WTC11 (cell line): Measurements from ENCODE around the gene CLSTN2. TPM values are rescaled to one million over a fixed set of nuclear protein-coding genes. Genes with fewer than 3 reads are reported as not detected.

Source experiments
- ATAC-seq: fragments of 200-7000 bp; cut with Tn5 transposase; 2 replicates; pipeline ENCODE4 v1.10.0; 2021; ENCODE audit warnings: mild to moderate bottlenecking, moderate library complexity
- CTCF ChIA-PET: fragments of 300-600 bp; sonication (Branson Sonifier 250); formaldehyde crosslinking; loops from one replicate; lab custom pipeline; 2021; ENCODE audit warnings: antibody characterized with exemption; lab: Charles Lee
- POLR2A ChIA-PET: fragments of 350-600 bp; sonication (Branson Sonifier 250); formaldehyde crosslinking; loops from one replicate; lab custom pipeline; 2021; ENCODE audit warnings: antibody characterized with exemption; lab: Charles Lee
- DNase-seq: peaks from one replicate; pipeline ENCODE4 v3.0.0; 2021; ENCODE audit warnings: low spot score
- H3K27ac Mint-ChIP-seq: 2 replicates; pipeline ENCODE4 v1.8.0; 2021; ENCODE audit warnings: mixed read lengths
- H3K27me3 Mint-ChIP-seq: 2 replicates; pipeline ENCODE4 v1.8.0; 2021; ENCODE audit warnings: low read depth, mild to moderate bottlenecking, moderate library complexity, mixed read lengths
- H3K36me3 Mint-ChIP-seq: 2 replicates; pipeline ENCODE4 v1.8.0; 2021; ENCODE audit warnings: mixed read lengths
- H3K4me1 Mint-ChIP-seq: 2 replicates; pipeline ENCODE4 v1.8.0; 2022; ENCODE audit warnings: mixed read lengths
- H3K4me3 Mint-ChIP-seq: 2 replicates; pipeline ENCODE4 v1.8.0; 2021; ENCODE audit warnings: mild to moderate bottlenecking, moderate library complexity, mixed read lengths
- H3K9me3 Mint-ChIP-seq: 2 replicates; pipeline ENCODE4 v1.8.0; 2021; ENCODE audit warnings: mixed read lengths
- AR ChIP-seq: fragments of 250-450 bp; sonication (Bioruptor Pico); IDR thresholded peaks from 2 replicates; pipeline ENCODE4 v1.9.0; 2021; ENCODE audit warnings: mild to moderate bottlenecking
- ATF3 ChIP-seq: sonication (generic); formaldehyde crosslinking; conservative IDR thresholded peaks from 2 replicates; pipeline ENCODE4 v1.8.1; 2022; ENCODE audit warnings: mild to moderate bottlenecking, missing genetic modification reagents
- EMX1 ChIP-seq: fragments of 250-450 bp; sonication (Bioruptor Pico); IDR thresholded peaks from 2 replicates; pipeline ENCODE4 v1.8.0; 2021; ENCODE audit warnings: mild to moderate bottlenecking
- ETV6 ChIP-seq: sonication (generic); formaldehyde crosslinking; IDR thresholded peaks from 2 replicates; pipeline ENCODE4 v1.8.1; 2022; ENCODE audit warnings: mild to moderate bottlenecking, missing genetic modification reagents
- FOXK1 ChIP-seq: sonication (generic); formaldehyde crosslinking; IDR thresholded peaks from 2 replicates; pipeline ENCODE4 v1.8.0; 2022; ENCODE audit warnings: mild to moderate bottlenecking, moderate library complexity, missing genetic modification reagents
- GABPB1 ChIP-seq: sonication (generic); formaldehyde crosslinking; IDR thresholded peaks from 2 replicates; pipeline ENCODE4 v1.8.1; 2023; ENCODE audit warnings: mild to moderate bottlenecking, missing genetic modification reagents
- HMGA2 ChIP-seq: fragments of 250-450 bp; sonication (Bioruptor Pico); IDR thresholded peaks from 2 replicates; pipeline ENCODE4 v1.4.0; 2021; ENCODE audit warnings: mild to moderate bottlenecking, moderate library complexity
- JUN ChIP-seq: sonication (generic); formaldehyde crosslinking; IDR thresholded peaks from 2 replicates; pipeline ENCODE4 v1.8.0; 2023; ENCODE audit warnings: mild to moderate bottlenecking, missing genetic modification reagents
- MXD4 ChIP-seq: fragments of 250-450 bp; sonication (Bioruptor Pico); IDR thresholded peaks from 2 replicates; pipeline ENCODE4 v1.8.0; 2021; ENCODE audit warnings: mild to moderate bottlenecking, moderate library complexity, borderline replicate concordance
- NFYB ChIP-seq: sonication (generic); formaldehyde crosslinking; conservative IDR thresholded peaks from 2 replicates; pipeline ENCODE4 v1.8.0; 2022; ENCODE audit warnings: low read depth, missing genetic modification reagents
- NR1H2 ChIP-seq: sonication (generic); formaldehyde crosslinking; IDR thresholded peaks from 2 replicates; pipeline ENCODE4 v1.9.0; 2021; ENCODE audit warnings: mild to moderate bottlenecking, moderate library complexity, missing genetic modification reagents
- RELA ChIP-seq: sonication (generic); formaldehyde crosslinking; IDR thresholded peaks from 2 replicates; pipeline ENCODE4 v1.8.1; 2022; ENCODE audit warnings: missing genetic modification reagents, mild to moderate bottlenecking, borderline replicate concordance
- SMAD4 ChIP-seq: sonication (generic); formaldehyde crosslinking; IDR thresholded peaks from 2 replicates; pipeline ENCODE4 v1.8.0; 2022; ENCODE audit warnings: mild to moderate bottlenecking, missing genetic modification reagents
- TEAD4 ChIP-seq: sonication (generic); formaldehyde crosslinking; IDR thresholded peaks from 2 replicates; pipeline ENCODE4 v1.8.0; 2022; ENCODE audit warnings: mild to moderate bottlenecking, missing genetic modification reagents
- ZBTB21 ChIP-seq: sonication (generic); formaldehyde crosslinking; IDR thresholded peaks from 2 replicates; pipeline ENCODE4 v1.8.1; 2023; ENCODE audit warnings: mild to moderate bottlenecking, missing genetic modification reagents, borderline replicate concordance
- ZNF138 ChIP-seq: sonication (generic); formaldehyde crosslinking; conservative IDR thresholded peaks from 2 replicates; pipeline ENCODE4 v1.8.1; 2022; ENCODE audit warnings: mild to moderate bottlenecking, moderate library complexity, missing genetic modification reagents
- ZNF219 ChIP-seq: sonication (generic); formaldehyde crosslinking; IDR thresholded peaks from 2 replicates; pipeline ENCODE4 v1.8.0; 2023; ENCODE audit warnings: missing genetic modification reagents, mild to moderate bottlenecking, borderline replicate concordance
- ZNF416 ChIP-seq: fragments of 250-450 bp; sonication (Bioruptor Pico); IDR thresholded peaks from 2 replicates; pipeline ENCODE4 v1.9.0; 2021; ENCODE audit warnings: mild to moderate bottlenecking, inconsistent platforms
- ZNF425 ChIP-seq: fragments of 250-450 bp; sonication (Bioruptor Pico); conservative IDR thresholded peaks from 2 replicates; pipeline ENCODE4 v1.9.0; 2021; ENCODE audit warnings: mild to moderate bottlenecking
- ZNF512 ChIP-seq: sonication (generic); formaldehyde crosslinking; IDR thresholded peaks from 2 replicates; pipeline ENCODE4 v1.8.1; 2022; ENCODE audit warnings: missing genetic modification reagents, borderline replicate concordance
- ZSCAN18 ChIP-seq: fragments of 250-450 bp; sonication (Bioruptor Pico); IDR thresholded peaks from 2 replicates; pipeline ENCODE4 v2.1.2; 2022; ENCODE audit warnings: mild to moderate bottlenecking, moderate library complexity
- total RNA-seq: library from RNA; stranded (reverse); gene quantifications from 3 replicates; pipeline ENCODE4 v1.2.3, GENCODE V29; 2021

CLSTN2 gene
- total RNA-seq, 1 experiment from 2014 or later, result 0.35 TPM

- TF ChIP-seq JUN (CRISPR knock-in tag) (no peak), ZNF138 (CRISPR knock-in tag) (no peak), HMGA2 (no peak)
Measured at GRCh38 chr3:140522653-140523380, 587.8 kb downstream of the CLSTN2 start (continued).

GRCh38 chr3:140523600-140523999, 588.6 kb downstream of the CLSTN2 start:
- DNase-seq (no peak), ATAC-seq (no peak)
- peaks cover 15% of the 10 kb centered on the region for H3K4me1 Mint-ChIP-seq
- H3K36me3 Mint-ChIP-seq, result peaks cover 7% of the 10 kb centered on the region
- ChIA-PET CTCF (no interaction called here), POLR2A (no interaction called here)
- TF ChIP-seq SMAD4 (CRISPR knock-in tag) (no peak), GABPB1 (no peak), NFYB (no peak), RELA (CRISPR knock-in tag) (no peak), ZSCAN18 (CRISPR knock-in tag) (no peak)
- peaks cover 5% of the 10 kb centered on the region for H3K27me3 Mint-ChIP-seq
- H3K9me3 Mint-ChIP-seq, result peaks cover 35% of the 10 kb centered on the region
- H3K27ac Mint-ChIP-seq, result no peak overlapping the region
- H3K4me3 Mint-ChIP-seq, result no peak overlapping the region

GRCh38 chr3:140527156-140527555, 592.2 kb downstream of the CLSTN2 start:
- Mint-ChIP-seq H3K4me3 (no peak overlapping the region), H3K27me3 (no peaks in the 10 kb centered on the region; the same call in 1 of the 2 replicates), H3K4me1 (peaks cover 7% of the 10 kb centered on the region), H3K36me3 (no peaks in the 10 kb centered on the region), H3K27ac (no peak overlapping the region), H3K9me3 (peaks cover 15% of the 10 kb centered on the region)
- POLR2A ChIA-PET, result interaction anchor here (0.8 kb wide), 1 partner anchor 143 kb away, joined by 4 read pairs; no protein-coding TSS in a partner anchor
- no peak for DNase-seq
- no peak for ATAC-seq
- CTCF ChIA-PET, result no interaction called here
- TF ChIP-seq EMX1 (CRISPR knock-in tag) (no peak), ATF3 (CRISPR knock-in tag) (no peak), RELA (CRISPR knock-in tag) (no peak), NR1H2 (CRISPR knock-in tag) (no peak), ZNF425 (CRISPR knock-in tag) (no peak)

GRCh38 chr3:140529096-140529495, 594.1 kb downstream of the CLSTN2 start:
- TF ChIP-seq ZBTB21 (CRISPR knock-in tag) (no peak), RELA (CRISPR knock-in tag) (no peak), TEAD4 (CRISPR knock-in tag) (no peak), MXD4 (CRISPR knock-in tag) (no peak), ZNF512 (no peak), ZNF416 (CRISPR knock-in tag) (no peak), FOXK1 (CRISPR knock-in tag) (no peak), ETV6 (no peak), AR (no peak), ZNF219 (no peak), GABPB1 (no peak)
- DNase-seq (no peak), ATAC-seq (no peak)
- Mint-ChIP-seq H3K27me3 (no peaks in the 10 kb centered on the region; the same call in 1 of the 2 replicates), H3K27ac (no peak overlapping the region), H3K36me3 (no peaks in the 10 kb centered on the region), H3K4me1 (no peaks in the 10 kb centered on the region), H3K9me3 (peaks cover 15% of the 10 kb centered on the region), H3K4me3 (no peak overlapping the region)
- ChIA-PET POLR2A (no interaction called here), CTCF (no interaction called here)
